SIG-M5 treated with dmso at 0.1 percent for 504 hours (cell line): ENCODE results near the gene PDE8B.

Experiments used
- DNase-seq: peaks from one replicate; lab custom pipeline; 2025; ENCODE audit not compliant: unreplicated experiment; lab: John Stamatoyannopoulos, UW

Gene PDE8B

DNA sequence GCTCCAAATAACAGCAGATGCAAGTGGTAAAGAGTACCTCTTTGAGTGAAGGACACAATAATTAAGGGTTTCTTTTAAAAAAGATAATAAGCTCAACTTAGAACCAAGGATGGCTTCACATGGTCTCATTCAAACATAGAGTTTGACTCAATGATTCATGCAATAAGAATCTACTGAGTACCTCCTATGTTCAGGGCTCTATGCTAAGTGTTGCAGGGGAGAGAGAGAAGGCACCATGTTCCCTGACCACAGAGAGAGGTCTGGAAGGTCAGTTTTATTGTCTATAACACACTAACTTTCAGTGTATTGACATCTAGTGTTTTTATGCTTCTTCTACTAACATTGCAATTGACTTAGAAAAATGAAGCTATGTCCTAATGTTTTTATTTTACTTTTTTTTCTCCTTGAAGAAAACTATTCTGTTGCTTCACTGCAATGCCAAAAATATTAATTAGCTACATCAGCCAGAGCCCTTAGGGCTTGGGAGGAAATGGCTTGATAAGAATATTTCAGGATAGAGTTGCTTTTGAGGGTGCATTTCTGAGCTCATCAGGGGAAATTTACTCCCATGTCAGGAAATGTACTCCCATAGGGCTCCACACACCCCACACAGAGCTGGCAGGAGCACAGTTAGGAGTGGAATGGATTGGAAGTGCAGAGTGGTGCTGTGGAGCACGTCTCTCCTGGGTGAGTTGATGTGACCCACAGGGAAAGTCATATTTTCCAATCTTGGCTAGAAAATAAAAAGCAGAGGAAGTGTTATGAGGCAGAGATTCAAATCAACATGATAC is 106.6 kb downstream of the PDE8B start:
- no peak for DNase-seq

DNA sequence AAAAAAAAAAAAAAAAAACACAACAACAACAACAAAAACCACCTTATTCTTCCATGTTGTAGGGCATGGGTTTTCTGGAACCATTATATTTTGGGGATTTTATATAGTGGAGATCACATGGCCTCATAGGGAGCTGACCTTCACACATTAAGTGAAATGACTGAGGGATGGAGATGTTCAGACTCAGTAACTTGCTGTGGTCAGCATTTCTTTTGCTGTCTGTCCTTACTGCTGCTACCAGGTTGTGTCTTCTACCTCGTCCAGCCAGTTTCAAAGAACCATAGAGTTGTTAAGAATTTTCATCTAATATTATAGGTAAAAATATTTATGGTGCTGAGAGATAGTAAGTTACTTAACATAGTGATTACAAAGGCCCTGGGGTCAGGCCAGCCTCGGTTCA is 107.6 kb downstream of the PDE8B start:
- no peak for DNase-seq

DNA sequence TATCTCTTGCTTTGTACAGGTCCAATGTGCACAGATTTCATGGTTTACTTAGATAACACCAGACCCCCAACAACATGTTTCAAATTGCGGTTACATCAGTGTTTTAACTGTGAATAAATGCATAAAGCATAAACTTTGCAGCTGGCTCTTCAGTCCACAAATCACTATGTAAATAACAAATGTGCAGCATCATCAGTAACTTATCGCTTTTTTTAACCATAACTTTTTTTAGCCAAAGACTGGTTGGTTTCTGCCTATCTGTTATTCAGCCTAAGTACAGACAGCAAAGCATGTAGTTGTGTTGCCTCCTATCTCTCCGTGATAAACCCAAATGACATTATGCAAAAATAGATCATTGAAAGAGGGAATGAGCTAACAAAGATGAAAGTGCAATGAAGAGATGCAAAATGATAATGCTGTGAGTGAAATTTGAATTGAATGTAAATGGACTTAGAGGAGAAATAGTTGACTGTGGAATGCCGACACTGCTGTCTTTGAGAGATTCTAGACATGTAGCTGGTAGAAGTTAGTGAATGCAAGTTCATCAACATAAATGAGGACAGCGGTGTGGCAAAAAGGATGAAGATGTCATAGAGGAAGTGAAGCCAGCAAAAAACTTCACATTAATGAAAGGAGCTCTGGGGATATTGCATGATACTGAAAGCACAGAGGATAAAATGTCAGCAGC is 108.8 kb downstream of the PDE8B start:
- DNase-seq = no peak

DNA sequence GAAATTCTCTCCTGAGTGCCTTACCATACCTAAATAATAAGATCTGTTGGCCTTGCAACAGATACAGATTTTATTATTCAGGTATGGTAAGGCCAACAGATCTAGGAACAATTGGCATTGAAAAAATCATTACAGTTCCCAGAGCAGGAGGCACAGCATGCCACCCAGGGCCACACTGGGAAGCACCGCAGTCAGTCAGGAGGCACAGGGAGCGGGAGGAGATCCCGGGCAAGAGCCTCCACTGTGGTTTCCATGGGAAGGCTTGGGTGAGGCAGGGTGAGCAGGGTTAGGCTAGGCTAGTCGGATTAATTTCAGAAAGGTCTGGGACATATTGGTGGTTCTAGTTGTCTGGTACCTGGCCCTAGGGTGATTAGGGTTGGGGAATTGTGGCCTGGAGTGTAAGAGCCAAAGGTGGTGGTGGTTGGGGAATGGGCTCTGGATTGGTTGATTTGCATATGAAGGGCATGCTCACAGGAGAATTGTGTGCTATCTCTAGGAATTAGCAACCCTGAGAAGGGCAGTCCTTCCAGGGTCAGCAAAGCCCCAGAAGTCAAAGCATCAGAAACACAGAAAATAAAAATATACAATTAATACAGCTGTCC is 111.4 kb downstream of the PDE8B start:
- no peak for DNase-seq

DNA sequence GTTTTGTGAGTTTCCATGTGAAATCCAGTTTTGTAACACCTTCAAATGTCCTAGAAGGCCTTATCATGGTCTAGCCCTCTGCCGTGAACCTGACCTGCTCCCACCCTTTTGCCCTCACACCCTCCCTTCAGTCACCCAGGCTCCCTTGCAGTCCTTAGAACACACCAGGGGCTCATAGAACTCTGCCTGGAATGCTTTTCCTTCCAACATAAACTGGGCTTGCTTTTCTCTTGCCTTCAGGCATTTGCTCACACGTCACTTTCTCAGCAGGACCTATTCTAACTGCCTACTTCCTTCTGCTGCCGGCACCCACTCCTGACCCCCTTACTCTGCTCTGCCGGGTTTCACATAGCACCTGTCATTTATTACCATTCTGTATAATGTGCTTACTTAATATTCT is 111.9 kb downstream of the PDE8B start:
- no peak for DNase-seq

DNA sequence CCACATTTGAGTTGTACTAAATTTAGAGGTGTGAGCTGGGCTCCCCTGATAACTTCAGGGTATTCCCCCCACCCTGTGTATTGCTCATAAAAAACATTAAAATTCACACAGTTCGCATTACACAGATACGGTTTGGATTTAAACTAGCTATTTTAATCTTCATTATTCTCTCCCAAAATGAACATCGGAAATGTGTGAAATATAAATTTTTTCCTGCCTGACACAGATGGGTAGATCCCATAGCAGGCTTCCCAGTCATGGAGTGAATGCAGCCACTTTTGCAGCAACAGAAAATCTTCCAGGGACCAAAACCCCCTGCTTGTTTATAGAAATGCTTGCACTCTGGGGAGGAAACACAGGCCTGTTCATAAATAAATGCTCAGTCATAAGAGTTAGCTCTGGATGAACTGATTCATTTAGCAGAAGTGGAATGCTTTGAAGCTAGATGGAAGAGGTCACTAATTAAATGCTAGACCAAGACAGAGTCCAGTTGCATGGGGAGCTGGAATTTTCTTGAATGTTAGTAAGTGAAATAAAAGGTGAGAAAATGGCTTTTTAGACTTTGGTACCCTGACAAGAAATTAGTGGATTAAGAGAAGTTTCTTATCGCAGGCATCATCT is 115.6 kb downstream of the PDE8B start:
- no peak for DNase-seq

DNA sequence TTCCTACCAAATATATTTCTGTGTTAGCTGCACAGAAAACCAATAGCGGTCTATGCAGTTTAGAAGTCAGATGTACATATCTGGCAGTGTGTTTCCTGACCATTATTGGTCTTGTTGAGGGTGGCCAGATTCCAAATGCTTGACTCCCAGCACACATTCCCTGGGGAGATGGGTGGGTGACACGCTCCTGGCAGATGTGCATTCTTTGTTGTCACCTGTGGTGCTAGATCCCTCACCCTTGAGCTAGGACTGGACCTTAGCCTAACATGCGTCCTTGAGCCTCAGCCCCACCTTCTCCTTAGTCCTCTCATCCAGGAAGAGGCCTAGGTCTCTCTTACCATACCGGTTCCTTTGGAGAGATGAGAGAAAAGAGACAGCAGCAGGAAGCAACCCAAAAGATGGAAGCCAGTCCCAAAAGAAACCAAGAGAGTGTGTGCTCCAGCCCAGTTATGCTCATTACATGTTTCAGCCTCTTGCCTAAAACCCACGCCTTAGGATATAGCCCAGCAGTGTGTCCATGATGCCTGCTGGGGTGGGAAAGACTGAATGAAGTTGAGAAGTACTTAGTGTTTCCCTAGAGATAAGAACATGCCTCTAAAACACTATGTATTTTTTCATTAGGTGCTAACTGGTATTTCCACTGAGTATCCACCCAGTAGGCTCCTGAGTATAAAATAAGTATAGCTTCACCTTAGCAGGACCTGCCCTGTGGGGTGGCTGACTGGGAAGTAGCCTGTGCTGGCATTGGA is 116.7 kb downstream of the PDE8B start:
- no peak for DNase-seq

DNA sequence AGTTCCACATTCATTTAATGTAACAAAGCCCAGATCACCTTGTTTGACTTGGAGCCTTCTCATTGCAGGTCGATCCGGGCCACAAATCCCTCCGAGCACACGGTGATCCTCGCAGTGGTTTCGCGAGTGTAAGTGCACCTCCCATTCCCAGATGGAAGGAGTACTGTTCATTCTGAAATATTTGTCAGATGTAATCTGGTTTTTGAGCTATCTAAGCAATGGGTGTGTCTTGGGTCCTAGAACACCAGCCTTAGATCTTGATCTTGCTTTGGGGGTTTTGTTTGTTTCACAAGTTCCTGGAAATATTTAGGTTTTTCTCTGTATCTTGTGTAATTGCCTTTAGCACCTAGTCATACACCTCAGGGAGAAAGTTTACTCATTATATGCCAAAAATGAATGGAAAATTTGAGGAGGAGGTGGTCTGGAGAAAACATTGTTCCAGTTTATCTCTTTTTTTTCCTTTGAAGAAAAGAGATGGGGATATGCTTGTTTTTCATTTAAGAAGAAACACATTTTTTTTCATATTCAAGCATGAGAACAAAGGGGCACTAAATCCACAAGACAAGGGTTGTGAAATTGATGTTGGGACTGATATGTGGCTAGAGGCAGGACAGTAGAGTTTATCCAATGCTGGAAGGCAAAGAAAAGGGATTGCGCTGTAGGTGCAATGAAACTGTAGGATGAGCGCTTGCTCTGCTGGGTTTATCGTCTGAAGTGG is 118.6 kb downstream of the PDE8B start:
- no peak for DNase-seq

DNA sequence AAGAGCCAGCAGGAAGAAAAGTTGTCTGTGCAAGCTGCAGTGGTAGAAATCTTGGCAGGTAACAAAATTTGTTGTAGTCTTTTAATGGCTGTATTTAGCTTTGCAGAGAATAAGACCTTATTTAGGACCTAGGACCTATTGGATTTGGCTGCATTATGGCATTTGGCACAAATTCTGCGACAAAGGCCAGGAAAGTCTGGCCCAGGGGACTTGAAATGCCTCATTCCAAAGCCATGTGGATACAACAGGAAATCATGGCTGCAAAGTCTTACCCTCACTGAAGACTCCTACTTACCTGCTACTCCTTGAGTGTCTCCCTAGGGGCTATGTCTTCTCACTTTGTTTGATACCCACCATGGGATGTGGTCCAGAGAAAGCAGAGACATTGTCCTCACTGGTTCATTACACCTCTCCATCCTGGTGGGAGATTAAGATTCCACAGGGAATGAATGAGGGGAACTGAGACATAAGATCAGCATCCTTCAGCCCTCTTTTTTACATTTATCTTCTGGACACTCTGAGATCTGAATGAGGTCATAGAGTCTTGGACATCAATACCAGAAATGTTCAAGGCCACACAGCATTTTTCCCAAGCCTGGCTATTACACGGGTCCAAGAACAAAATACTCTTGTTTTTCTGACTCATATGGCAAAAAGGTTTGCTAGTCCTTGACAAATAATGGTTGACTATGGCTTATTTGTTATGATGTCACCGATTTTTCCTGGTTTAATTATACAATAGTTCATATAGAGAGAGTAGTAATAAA is 119.4 kb downstream of the PDE8B start:
- no peak for DNase-seq

DNA sequence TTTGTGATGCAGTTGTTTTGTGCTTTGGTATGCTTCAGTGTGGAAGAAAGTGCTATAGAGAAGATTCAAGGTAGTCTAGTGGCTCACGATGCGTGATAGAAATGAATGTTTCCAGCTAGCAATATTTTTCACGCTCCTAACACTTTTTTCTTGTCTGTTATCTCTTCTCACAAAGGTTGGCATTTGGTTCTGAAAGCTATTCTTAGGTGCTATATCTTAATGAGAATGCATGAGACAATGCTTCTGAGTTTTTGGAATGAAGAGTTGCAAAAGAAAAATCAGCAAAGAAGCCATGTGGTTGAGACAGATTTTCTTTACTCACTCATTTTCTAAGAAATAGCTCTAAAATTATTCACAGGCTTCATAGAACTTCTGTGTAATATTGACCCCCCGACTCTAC is 122.6 kb downstream of the PDE8B start:
- no peak for DNase-seq

DNA sequence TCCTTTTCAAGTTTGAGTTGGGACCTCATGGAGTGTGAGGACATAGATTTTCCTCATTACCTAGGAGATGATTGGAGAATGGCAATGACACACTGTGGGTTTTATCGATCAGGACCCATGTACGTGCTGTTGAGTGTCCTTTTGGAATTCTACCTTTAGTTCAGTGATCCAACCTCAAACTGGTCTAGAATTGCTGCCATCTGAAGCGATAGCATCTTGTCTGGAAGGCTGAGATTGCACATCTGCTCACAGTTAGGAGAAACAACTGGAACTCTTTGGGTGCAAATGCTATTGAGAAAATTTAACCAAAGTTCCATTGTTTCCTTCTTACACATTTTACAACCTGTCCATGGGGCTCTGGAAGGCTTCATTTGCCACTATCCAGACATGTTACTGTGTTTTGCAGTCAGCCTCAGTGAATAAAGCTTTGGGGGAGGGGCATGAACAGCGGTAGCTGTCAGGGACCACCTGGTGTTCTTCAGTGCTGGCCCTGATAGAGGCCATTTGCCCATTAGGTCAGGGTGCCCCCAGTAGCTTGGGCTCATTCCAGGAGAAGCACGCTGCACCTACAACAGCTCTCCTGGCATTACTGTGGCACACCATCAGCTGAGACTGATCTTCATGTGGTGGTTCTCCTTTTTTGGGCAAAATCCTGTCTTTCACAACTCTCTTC is 123.1 kb downstream of the PDE8B start:
- no peak for DNase-seq

DNA sequence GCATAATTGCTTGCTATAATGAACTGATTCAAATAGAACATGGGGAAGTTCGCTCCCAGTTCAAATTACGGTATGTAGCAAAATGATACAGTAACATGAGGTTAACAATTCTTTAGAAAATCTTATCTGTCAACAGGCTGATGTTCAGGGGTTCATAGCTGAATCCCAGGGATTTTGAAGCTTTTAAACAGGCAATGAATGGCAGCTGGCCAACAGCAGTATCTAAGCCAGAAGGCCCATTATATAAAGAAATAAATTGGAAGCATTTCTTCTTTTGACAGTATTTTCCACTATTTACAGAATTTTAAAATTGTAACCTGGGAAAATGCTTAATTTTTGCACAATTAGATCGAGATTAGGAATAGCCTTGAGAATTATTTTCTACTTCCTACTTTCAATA is 126.8 kb downstream of the PDE8B start:
- no peak for DNase-seq

DNA sequence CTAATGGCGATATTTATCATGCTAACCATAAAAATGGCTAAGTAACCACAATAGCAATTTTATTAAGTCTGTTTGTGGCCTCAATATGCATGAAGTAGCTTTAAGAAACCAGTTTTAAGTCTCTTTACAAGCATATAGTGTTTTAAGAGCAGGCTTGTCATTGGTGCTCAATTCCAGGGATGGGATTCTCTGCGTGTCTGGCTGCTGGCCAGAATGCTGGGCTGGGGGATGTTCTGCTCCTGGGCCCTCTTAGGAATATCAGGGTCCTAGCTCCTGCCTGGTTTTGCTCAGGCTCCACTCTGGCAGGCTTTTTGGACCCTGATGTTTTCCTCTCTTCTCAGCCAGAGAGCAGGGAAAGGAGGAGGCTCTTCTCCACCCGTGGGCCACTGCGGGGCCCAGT is 127.2 kb downstream of the PDE8B start:
- DNase-seq = no peak

DNA sequence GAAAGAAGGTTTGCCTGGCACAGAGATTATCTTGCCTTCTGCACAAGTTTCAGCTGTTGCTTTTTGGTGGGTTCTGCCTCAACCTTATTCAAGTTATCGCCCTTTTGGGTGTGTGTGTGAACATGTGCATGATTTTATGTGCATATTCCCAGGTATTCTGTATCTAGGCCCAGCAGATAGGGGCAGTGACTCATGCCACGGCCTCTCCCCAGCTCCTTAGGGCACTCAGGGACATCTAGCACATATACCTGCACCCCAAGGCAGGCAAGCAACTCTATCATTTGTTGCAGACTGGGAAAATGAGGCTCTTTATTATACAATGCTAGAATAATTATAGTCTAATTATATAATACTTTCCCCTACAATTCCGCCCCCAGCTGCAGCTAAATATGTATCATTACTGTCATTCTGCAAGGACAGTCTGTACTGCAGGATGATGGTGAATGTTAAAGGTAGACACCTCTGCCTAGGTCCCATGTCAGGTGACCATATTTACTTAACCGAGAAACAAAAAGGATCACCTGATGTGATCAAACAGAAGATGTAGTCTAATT is 128.9 kb downstream of the PDE8B start:
- no peak for DNase-seq

DNA sequence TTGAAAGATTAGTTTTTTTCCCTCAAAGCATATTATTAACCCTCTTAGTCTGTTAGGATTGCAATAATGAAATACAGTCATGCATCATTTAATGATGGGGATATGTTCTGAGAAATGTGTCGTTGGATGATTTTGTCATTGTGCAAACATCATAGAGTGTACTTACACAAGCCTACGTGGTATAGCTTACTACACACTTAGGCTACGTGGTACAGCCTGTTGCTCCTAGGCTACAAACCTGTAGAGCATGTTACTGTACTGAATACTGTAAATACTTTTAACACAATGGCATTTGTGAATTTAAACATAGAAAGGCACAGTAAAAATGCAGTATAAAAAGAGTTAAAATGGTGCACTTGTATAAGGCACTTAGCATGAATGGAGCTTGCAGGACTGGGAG is 132.7 kb downstream of the PDE8B start:
- no peak for DNase-seq

DNA sequence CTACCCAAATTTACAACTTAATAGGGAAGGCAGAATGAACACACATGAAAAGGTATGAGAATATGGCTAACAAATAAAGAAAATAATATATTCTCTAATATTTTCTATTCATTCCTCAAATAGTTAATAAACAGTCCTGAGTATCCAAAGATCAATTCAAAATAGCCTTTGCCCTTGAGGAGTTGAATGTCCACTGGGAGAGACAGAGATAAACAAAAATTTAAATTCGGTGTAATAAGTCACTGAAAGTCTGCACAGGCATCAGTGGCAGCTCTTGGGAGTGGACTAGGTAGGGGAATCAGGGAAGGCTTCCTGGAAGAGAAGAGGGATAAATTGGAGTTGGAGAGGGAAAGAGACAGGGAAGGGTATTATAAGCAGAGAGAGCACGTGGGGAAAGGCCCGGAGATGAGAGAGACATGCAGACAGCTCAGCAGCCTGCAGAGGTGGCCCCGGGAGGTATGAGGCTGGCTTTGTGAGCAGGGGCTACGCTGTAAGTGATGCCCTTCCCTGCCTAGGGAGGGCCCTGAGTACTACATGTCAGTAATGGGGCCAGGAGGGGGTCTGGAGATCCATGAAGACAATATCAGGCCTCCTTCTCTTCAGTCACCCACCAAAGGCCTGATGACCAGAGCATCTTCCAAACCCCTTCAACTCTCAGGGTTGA is 137.1 kb downstream of the PDE8B start:
- DNase-seq = no peak

DNA sequence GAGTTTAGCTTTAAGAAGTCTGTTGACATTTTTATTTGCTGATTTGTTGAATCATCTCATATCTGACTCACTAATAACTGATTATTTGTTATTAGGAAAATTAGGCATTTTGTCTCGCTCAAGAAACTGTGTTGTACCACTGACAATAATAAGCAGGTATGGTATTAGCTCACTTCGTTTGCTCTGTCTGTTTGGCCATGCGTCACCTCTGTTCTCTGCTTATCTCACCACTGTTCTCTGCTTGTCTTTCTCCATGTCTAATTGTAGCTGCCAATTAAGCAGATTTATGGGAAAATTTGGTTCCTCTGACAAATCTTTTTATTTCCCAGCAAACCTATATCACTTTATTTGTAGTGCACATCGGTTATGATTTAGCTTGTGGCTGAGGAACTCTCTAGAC is 142.8 kb downstream of the PDE8B start:
- no peak for DNase-seq

DNA sequence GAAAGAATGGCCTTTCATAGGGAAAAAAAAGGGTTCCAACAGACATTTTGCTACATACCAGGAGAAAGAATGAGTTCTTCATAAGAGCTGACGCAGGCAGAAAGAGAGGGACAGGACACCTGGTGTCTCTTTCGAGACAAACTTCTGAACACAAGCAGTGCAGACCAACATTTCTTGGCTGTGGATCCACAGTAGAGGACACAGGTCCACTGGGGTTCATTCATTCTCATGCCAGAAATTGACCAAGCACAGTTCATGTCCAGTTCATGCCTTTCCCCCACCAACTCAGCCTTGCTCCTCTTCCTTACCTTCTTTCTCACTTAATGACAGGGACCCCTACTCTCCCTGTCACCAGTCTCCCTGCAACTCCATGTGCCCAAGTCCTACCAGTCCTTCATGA is 144.0 kb downstream of the PDE8B start:
- no peak for DNase-seq
